Suprapubic skin (tissue), 3 donors: Measurements from ENCODE around the gene NSG2.

ENCODE experiments used
- POLR2A ChIP-seq, 2 donors: fragments of 450-650 bp; IDR thresholded peaks; one replicate each; pipeline ENCODE4 v1.6.1; 2017; ENCODE audit warnings: antibody characterized with exemption in 2 of 2, mild to moderate bottlenecking in 2 of 2, moderate library complexity in 2 of 2
- TF ChIP-seq, protein P1 (sequence below), 2 donors: fragments of 200-600 bp in 1 of 2; fragments of 450-650 bp in 1 of 2; sonication (generic) in 1 of 2; IDR thresholded peaks; one replicate each; pipeline ENCODE4 v1.5.1; 2016 to 2019; ENCODE audit warnings: antibody characterized with exemption in 2 of 2, mild to moderate bottlenecking in 1 of 2, moderate library complexity in 1 of 2

DNA sequence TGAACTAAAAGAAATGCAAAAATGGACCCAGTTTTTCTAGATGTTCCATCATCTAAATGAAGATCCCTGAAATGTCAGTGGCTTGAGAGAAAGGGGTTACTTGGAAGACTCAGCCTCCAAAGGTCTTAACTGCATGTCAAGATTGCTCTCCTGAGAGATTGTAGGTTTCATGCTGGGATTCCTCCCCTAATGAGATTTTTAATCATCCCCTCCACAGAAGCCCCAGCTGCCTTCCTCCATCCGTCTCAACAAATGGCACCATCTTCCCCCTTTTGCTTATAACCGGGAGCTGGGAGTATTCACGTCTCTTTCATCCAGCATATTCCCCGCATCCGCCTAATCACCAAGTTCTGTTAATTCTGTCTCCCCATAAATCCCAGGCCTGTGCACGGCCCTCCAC lies 104.5 kb downstream of the NSG2 start:
- TF ChIP-seq, protein P1, sequence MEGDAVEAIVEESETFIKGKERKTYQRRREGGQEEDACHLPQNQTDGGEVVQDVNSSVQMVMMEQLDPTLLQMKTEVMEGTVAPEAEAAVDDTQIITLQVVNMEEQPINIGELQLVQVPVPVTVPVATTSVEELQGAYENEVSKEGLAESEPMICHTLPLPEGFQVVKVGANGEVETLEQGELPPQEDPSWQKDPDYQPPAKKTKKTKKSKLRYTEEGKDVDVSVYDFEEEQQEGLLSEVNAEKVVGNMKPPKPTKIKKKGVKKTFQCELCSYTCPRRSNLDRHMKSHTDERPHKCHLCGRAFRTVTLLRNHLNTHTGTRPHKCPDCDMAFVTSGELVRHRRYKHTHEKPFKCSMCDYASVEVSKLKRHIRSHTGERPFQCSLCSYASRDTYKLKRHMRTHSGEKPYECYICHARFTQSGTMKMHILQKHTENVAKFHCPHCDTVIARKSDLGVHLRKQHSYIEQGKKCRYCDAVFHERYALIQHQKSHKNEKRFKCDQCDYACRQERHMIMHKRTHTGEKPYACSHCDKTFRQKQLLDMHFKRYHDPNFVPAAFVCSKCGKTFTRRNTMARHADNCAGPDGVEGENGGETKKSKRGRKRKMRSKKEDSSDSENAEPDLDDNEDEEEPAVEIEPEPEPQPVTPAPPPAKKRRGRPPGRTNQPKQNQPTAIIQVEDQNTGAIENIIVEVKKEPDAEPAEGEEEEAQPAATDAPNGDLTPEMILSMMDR (IDR thresholded peaks at IDR 0.05) = no peak
- no peak for TF ChIP-seq POLR2A (IDR thresholded peaks at IDR 0.05)
